Measurements from ENCODE around the gene FRYL.

FRYL gene

DNA sequence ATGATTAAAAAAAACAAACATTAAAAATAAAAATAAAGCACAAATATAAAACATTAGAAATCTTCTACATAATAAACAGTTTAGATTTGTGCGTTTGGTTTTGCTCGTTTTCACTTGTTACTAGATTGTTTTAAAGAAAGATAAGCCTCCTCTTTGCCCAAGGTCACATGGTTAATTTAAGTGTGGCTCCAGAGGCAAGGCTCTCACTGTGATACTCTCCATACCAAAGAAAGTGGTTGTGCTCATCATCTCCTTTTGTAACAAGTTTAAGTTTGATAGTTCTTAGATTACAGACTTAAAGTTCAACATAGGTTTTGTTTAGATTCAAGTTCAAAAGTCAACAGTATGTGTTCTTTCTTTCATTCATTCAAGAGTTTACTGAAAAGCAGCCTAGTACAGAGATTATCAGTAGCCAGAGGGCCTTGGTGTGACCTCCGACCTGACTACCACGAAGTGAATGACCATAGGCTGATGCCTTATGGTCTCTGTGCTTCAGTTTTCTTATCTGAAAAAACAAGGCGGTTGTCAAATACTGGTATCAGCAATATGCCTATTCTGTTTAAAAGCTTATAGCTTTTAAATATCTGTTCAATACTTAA lies 156.8 kb downstream of the FRYL start:
- WGBS (ENCODE audit: insufficient coverage, insufficient read length), result no CpG with 5 or more reads among the region's 5 CpGs
- Histone ChIP-seq H3K4me1 (ENCODE audit: control insufficient read depth, insufficient read depth, low read length) (no peaks in the 10 kb centered on the region), H3K4me3 (ENCODE audit: low read length) (no peak overlapping the region), H3K9me3 (ENCODE audit: control insufficient read depth, insufficient read depth, low read length) (no peaks in the 10 kb centered on the region), H3K36me3 (ENCODE audit: control insufficient read depth, insufficient read depth, low read length) (no peaks in the 10 kb centered on the region), H3K27ac (ENCODE audit: low read length) (no peak overlapping the region), H3K27me3 (ENCODE audit: control insufficient read depth, insufficient read depth, low read length) (no peaks in the 10 kb centered on the region)
- no peak for DNase-seq (ENCODE audit: low read depth, low spot score)

DNA sequence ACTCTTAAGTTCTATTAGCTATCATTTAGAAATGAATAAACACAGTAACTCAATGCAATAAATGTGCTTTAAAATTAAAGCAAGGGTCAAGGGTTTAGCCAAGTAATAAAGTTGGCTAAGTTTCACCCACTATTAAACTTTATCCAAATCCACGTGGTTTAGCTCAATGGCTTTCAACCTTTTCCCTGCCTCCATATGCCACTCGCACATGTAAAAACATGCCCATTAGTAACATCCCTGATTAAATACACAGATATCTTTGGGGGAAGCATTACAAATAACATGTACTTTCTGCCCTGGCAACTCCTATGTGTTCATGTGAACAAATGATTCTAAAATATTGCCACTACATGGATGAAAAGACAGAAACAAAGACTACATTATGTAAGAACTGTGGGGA lies 159.2 kb downstream of the FRYL start:
- H3K4me3 ChIP-seq (ENCODE audit: low read length), result no peak overlapping the region
- H3K27me3 ChIP-seq (ENCODE audit: control insufficient read depth, insufficient read depth, low read length), result no peaks in the 10 kb centered on the region
- no peaks in the 10 kb centered on the region for H3K9me3 ChIP-seq (ENCODE audit: control insufficient read depth, insufficient read depth, low read length)
- DNase-seq (ENCODE audit: low read depth, low spot score), result no peak
- no peaks in the 10 kb centered on the region for H3K4me1 ChIP-seq (ENCODE audit: control insufficient read depth, insufficient read depth, low read length)
- H3K36me3 ChIP-seq (ENCODE audit: control insufficient read depth, insufficient read depth, low read length), result no peaks in the 10 kb centered on the region
- no peak overlapping the region for H3K27ac ChIP-seq (ENCODE audit: low read length)
- no CpG with 5 or more reads among the region's 2 CpGs for WGBS (ENCODE audit: insufficient coverage, insufficient read length)

DNA sequence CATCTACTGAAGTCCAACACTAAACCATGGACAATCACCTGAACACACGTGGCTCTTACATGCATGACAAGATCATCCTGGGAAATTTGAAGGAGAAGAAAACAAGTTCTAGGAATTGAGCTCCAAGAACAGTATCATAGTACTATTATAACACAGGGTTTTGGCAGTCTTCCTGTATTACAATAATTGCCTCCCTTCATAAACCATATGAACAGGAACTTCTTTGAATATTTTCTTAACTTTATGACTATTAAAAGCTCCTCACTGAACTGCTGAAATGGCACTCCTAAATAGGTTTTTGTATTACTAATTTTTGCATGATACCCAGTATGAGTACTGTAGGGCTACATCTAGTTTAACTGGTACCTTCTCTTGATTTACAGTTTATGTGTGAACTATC lies 160.0 kb downstream of the FRYL start:
- Histone ChIP-seq H3K36me3 (ENCODE audit: control insufficient read depth, insufficient read depth, low read length) (no peaks in the 10 kb centered on the region), H3K27me3 (ENCODE audit: control insufficient read depth, insufficient read depth, low read length) (no peaks in the 10 kb centered on the region), H3K4me3 (ENCODE audit: low read length) (no peak overlapping the region), H3K27ac (ENCODE audit: low read length) (no peak overlapping the region), H3K4me1 (ENCODE audit: control insufficient read depth, insufficient read depth, low read length) (no peaks in the 10 kb centered on the region), H3K9me3 (ENCODE audit: control insufficient read depth, insufficient read depth, low read length) (no peaks in the 10 kb centered on the region)
- no peak for DNase-seq (ENCODE audit: low read depth, low spot score)
- no CpG with 5 or more reads among the region's 1 CpG for WGBS (ENCODE audit: insufficient coverage, insufficient read length)

DNA sequence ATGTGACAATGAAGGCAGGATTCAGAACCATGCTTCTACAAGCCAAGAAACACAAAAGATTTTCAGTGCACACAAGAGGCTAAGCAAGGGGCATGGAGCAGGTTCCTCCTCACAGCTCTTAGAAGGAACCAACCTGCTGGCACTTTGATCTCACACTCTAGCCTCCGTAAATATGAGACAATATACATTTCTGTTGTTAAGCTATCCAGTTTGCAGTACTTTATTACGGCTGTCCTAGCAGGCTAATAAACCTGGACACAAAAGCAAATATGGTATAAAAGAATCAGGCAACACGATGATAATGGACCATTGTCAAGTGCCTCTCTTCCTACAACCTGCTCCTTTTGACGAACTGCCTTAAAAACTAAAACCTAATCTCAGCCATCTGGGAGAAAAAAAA lies 175.6 kb downstream of the FRYL start:
- WGBS (ENCODE audit: insufficient coverage, insufficient read length), result no CpG with 5 or more reads among the region's 4 CpGs
- no peak for DNase-seq (ENCODE audit: low read depth, low spot score)
- Histone ChIP-seq H3K9me3 (ENCODE audit: control insufficient read depth, insufficient read depth, low read length) (no peaks in the 10 kb centered on the region), H3K27me3 (ENCODE audit: control insufficient read depth, insufficient read depth, low read length) (no peaks in the 10 kb centered on the region), H3K4me3 (ENCODE audit: low read length) (no peak overlapping the region), H3K4me1 (ENCODE audit: control insufficient read depth, insufficient read depth, low read length) (no peaks in the 10 kb centered on the region), H3K27ac (ENCODE audit: low read length) (no peak overlapping the region), H3K36me3 (ENCODE audit: control insufficient read depth, insufficient read depth, low read length) (no peaks in the 10 kb centered on the region)

DNA sequence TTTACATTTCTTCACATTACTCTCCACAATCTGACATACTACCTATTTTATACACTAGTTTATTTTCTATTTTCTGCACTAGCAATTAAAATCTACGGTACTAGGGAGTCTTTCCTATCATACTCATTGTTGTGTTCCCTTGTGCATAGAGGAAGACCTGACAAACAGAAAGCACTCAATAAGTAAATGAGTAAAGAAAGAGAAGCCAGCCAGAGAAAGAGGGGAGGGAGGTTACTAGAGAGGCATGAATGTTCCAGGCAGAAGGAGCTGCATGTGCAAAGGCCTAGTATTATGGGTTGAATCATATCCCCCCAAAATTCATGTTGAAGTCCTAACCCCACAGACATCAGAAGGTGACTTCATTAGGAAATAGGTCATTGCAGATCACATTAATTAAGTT lies 176.0 kb downstream of the FRYL start:
- H3K27ac ChIP-seq (ENCODE audit: low read length), result no peak overlapping the region
- no peaks in the 10 kb centered on the region for H3K36me3 ChIP-seq (ENCODE audit: control insufficient read depth, insufficient read depth, low read length)

DNA sequence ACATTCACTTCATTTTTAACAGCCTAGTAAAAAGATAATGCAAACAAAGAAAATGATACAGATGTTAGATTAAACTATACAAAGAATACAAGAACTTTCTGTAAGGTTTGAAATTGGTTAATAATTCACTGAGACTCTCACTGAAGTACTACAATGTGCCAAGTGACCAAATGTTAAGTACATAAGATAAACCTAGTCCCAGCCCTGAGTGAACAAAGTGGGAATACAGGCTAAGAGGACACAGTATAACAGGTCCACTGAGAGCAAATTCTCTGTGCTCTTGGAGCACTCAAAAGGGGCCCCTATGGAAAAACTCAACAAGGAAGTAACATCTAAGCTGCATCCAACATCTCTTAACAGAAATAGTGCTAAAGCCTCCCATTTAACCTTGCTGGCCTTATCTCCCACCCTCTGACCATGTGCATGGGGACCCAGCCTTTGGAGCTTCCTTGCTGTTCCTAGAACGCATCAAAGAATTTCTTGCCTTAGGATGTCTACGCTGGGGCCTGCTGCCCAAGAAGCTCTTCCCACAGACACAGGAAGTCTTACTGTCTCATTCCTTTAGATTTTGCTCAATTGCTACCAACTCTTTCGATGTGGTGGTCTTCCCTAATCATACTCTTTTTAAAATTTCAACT lies 176.6 kb downstream of the FRYL start:
- Histone ChIP-seq H3K4me1 (ENCODE audit: control insufficient read depth, insufficient read depth, low read length) (no peaks in the 10 kb centered on the region), H3K27ac (ENCODE audit: low read length) (no peak overlapping the region), H3K4me3 (ENCODE audit: low read length) (no peak overlapping the region), H3K27me3 (ENCODE audit: control insufficient read depth, insufficient read depth, low read length) (no peaks in the 10 kb centered on the region), H3K36me3 (ENCODE audit: control insufficient read depth, insufficient read depth, low read length) (no peaks in the 10 kb centered on the region), H3K9me3 (ENCODE audit: control insufficient read depth, insufficient read depth, low read length) (no peaks in the 10 kb centered on the region)
- no peak for DNase-seq (ENCODE audit: low read depth, low spot score)
- WGBS (ENCODE audit: insufficient coverage, insufficient read length), result no CpG with 5 or more reads among the region's 3 CpGs

More for the DNA sequence above, 176.0 kb downstream of the FRYL start:
- H3K4me3 ChIP-seq (ENCODE audit: low read length), result no peak overlapping the region
- no peaks in the 10 kb centered on the region for H3K9me3 ChIP-seq (ENCODE audit: control insufficient read depth, insufficient read depth, low read length)
- no peak for DNase-seq (ENCODE audit: low read depth, low spot score)
- H3K4me1 ChIP-seq (ENCODE audit: control insufficient read depth, insufficient read depth, low read length), result no peaks in the 10 kb centered on the region
- no CpG with 5 or more reads among the region's 1 CpG for WGBS (ENCODE audit: insufficient coverage, insufficient read length)
- no peaks in the 10 kb centered on the region for H3K27me3 ChIP-seq (ENCODE audit: control insufficient read depth, insufficient read depth, low read length)

DNA sequence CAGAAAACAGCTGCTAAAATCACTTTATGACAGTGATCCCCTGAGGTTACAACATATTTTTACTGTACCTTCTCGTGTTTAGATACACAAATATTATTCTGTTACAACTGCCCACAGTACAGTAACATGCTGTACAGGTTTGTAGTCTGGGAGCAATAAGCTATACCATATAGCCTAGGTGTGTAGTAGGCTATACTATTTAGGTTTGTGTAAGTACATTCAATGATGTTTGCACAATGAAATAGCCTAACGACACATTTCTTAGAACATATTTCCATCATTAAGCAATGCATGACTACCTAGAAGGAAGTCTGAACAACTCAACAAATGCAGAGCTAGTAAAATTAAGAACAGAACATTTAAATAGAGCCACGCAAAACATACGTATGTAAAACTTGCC lies 177.3 kb downstream of the FRYL start:
- DNase-seq (ENCODE audit: low read depth, low spot score), result no peak
- H3K27ac ChIP-seq (ENCODE audit: low read length), result no peak overlapping the region

DNA sequence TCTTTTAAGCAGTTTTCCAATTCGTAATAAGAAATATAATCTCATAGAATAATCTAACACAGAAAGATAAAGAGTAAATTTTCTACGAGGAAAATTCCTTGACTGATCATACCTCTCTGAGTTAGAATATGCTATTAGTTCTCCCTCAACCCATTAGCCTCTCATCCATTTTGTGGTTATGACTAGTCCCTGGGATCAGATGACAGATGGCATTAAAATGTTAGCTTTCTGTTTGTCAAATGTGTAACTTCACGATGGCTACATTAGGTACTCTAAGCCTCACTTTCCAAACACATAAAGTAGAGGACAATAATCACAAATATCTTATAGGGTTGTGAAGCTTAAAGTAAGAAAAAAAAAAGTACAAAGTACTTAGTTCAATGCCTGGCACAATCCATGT lies 177.9 kb downstream of the FRYL start:
- DNase-seq (ENCODE audit: low read depth, low spot score), result no peak
- no peak overlapping the region for H3K27ac ChIP-seq (ENCODE audit: low read length)

More for the DNA sequence above, 177.3 kb downstream of the FRYL start:
- WGBS (ENCODE audit: insufficient coverage, insufficient read length), result no CpG with 5 or more reads among the region's 4 CpGs
- no peak overlapping the region for H3K4me3 ChIP-seq (ENCODE audit: low read length)
- H3K4me1 ChIP-seq (ENCODE audit: control insufficient read depth, insufficient read depth, low read length), result no peaks in the 10 kb centered on the region
- H3K9me3 ChIP-seq (ENCODE audit: control insufficient read depth, insufficient read depth, low read length), result no peaks in the 10 kb centered on the region
- no peaks in the 10 kb centered on the region for H3K36me3 ChIP-seq (ENCODE audit: control insufficient read depth, insufficient read depth, low read length)
- no peaks in the 10 kb centered on the region for H3K27me3 ChIP-seq (ENCODE audit: control insufficient read depth, insufficient read depth, low read length)

DNA sequence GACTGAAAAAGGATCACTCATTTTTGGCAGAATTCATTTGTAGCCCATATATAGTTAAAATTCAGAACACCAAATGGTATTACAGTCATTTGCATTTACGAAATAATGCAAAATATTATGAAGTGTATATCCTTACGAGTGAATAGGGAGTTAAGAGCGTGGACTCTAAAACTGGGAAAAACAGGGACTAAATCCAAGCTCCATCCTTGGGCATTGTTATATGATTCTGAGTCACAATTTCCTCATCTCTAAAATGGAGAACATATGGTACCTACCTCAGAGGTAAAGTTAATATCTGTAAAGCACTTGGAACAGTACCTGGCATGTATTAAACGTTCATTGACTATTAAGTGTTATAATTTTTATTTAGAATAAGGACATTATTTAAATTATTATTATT lies 183.7 kb downstream of the FRYL start:
- H3K36me3 ChIP-seq (ENCODE audit: control insufficient read depth, insufficient read depth, low read length), result no peaks in the 10 kb centered on the region
- WGBS (ENCODE audit: insufficient coverage, insufficient read length), result no CpG with 5 or more reads among the region's 4 CpGs

More for the DNA sequence above, 177.9 kb downstream of the FRYL start:
- H3K4me3 ChIP-seq (ENCODE audit: low read length), result no peak overlapping the region
- H3K4me1 ChIP-seq (ENCODE audit: control insufficient read depth, insufficient read depth, low read length), result no peaks in the 10 kb centered on the region
- no peaks in the 10 kb centered on the region for H3K36me3 ChIP-seq (ENCODE audit: control insufficient read depth, insufficient read depth, low read length)
- H3K27me3 ChIP-seq (ENCODE audit: control insufficient read depth, insufficient read depth, low read length), result no peaks in the 10 kb centered on the region
- H3K9me3 ChIP-seq (ENCODE audit: control insufficient read depth, insufficient read depth, low read length), result no peaks in the 10 kb centered on the region
- WGBS (ENCODE audit: insufficient coverage, insufficient read length), result no CpG with 5 or more reads among the region's 3 CpGs

DNA sequence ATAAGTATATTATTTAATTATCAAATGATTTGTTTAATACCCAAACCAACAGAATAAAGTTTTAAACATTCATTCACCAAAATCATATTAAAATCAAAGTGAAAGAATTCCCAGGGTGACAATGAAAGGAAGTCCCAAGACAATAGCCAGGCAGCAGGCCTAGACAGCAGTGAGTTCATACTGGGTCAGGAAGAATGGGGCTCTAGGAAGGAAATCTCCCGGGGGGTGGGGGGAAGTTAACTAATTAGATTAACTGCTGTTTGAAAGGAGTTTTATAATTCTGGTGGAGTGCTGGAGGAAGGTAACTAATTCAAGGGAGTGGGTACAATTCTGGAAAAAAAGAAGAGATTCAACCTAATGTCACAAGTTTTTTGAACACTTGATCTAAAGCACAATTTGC lies 185.9 kb downstream of the FRYL start:
- Histone ChIP-seq H3K9me3 (ENCODE audit: control insufficient read depth, insufficient read depth, low read length) (no peaks in the 10 kb centered on the region), H3K27ac (ENCODE audit: low read length) (no peak overlapping the region), H3K27me3 (ENCODE audit: control insufficient read depth, insufficient read depth, low read length) (no peaks in the 10 kb centered on the region), H3K4me1 (ENCODE audit: control insufficient read depth, insufficient read depth, low read length) (no peaks in the 10 kb centered on the region), H3K4me3 (ENCODE audit: low read length) (no peak overlapping the region), H3K36me3 (ENCODE audit: control insufficient read depth, insufficient read depth, low read length) (0 out of 2 replicates have a peak, but pooled peaks cover 2% of the 10 kb centered on the region)
- no peak for DNase-seq (ENCODE audit: low read depth, low spot score)
- WGBS (ENCODE audit: insufficient coverage, insufficient read length), result no CpG with 5 or more reads among the region's 1 CpG

More for the DNA sequence above, 183.7 kb downstream of the FRYL start:
- no peaks in the 10 kb centered on the region for H3K4me1 ChIP-seq (ENCODE audit: control insufficient read depth, insufficient read depth, low read length)
- H3K9me3 ChIP-seq (ENCODE audit: control insufficient read depth, insufficient read depth, low read length), result no peaks in the 10 kb centered on the region
- DNase-seq (ENCODE audit: low read depth, low spot score), result no peak
- no peaks in the 10 kb centered on the region for H3K27me3 ChIP-seq (ENCODE audit: control insufficient read depth, insufficient read depth, low read length)
- H3K27ac ChIP-seq (ENCODE audit: low read length), result no peak overlapping the region
- H3K4me3 ChIP-seq (ENCODE audit: low read length), result no peak overlapping the region

DNA sequence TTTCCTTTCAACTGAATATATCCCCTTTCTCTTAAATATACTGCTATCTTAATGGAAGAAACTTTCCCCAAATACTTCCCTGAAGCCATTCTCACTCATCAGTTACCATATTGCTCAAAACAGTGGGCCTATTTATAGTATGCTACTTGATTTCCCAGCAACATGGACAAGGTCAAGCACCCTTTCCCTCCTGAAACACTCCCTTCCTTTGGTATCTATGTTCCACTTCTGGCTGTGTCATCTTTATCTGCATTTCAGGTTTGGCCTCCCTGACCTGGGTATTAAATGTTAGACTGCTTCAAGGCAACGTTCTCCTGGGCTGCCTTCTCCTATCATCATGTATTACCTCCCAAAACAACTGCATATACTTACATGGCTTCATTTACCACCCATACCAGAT lies 188.7 kb downstream of the FRYL start:
- Histone ChIP-seq H3K4me3 (ENCODE audit: low read length) (no peak overlapping the region), H3K9me3 (ENCODE audit: control insufficient read depth, insufficient read depth, low read length) (no peaks in the 10 kb centered on the region), H3K36me3 (ENCODE audit: control insufficient read depth, insufficient read depth, low read length) (0 out of 2 replicates have a peak, but pooled peaks cover 2% of the 10 kb centered on the region), H3K27ac (ENCODE audit: low read length) (no peak overlapping the region), H3K4me1 (ENCODE audit: control insufficient read depth, insufficient read depth, low read length) (no peaks in the 10 kb centered on the region), H3K27me3 (ENCODE audit: control insufficient read depth, insufficient read depth, low read length) (no peaks in the 10 kb centered on the region)
- WGBS (ENCODE audit: insufficient coverage, insufficient read length), result no CpG with 5 or more reads among the region's 1 CpG
- no peak for DNase-seq (ENCODE audit: low read depth, low spot score)

Measured in iPS DF 6.9 (cell line).